ENCODE data around the gene WNT16. TPM values are rescaled to one million over a fixed set of nuclear protein-coding genes. Genes with fewer than 3 reads are reported as not detected.

WNT16 gene
- total RNA-seq, 1 donor from 2014 or later, result 0.49 TPM

GRCh38 chr7:121388950-121389349 lies 60.1 kb downstream of the WNT16 start:
- peaks cover 9% of the 10 kb centered on the region for H3K9me3 Mint-ChIP-seq
- peak overlapping the region; percentile 62 for H3K27ac Mint-ChIP-seq
- peaks cover 65% of the 10 kb centered on the region for H3K4me1 Mint-ChIP-seq
- H3K36me3 Mint-ChIP-seq, result peaks cover 17% of the 10 kb centered on the region
- TF ChIP-seq CTCF (IDR thresholded peaks at IDR 0.05; ENCODE audit: unreplicated experiment), result no peak
- no peak overlapping the region for H3K4me3 Mint-ChIP-seq
- H3K27me3 Mint-ChIP-seq (ENCODE audit: low read depth), result no peaks in the 10 kb centered on the region
- no peak for DNase-seq (ENCODE audit: low spot score in 2 of 2, unreplicated experiment in 2 of 2)

GRCh38 chr7:121390109-121390508 lies 61.3 kb downstream of the WNT16 start:
- H3K9me3 Mint-ChIP-seq, result peaks cover 9% of the 10 kb centered on the region
- H3K27ac Mint-ChIP-seq, result peak overlapping the region; percentile 30
- TF ChIP-seq CTCF (IDR thresholded peaks at IDR 0.05; ENCODE audit: unreplicated experiment), result no peak
- no peaks in the 10 kb centered on the region for H3K27me3 Mint-ChIP-seq (ENCODE audit: low read depth)
- peaks cover 63% of the 10 kb centered on the region for H3K4me1 Mint-ChIP-seq
- DNase-seq (ENCODE audit: low spot score in 2 of 2, unreplicated experiment in 2 of 2), result no peak
- no peak overlapping the region for H3K4me3 Mint-ChIP-seq
- peaks cover 18% of the 10 kb centered on the region for H3K36me3 Mint-ChIP-seq

DNA sequence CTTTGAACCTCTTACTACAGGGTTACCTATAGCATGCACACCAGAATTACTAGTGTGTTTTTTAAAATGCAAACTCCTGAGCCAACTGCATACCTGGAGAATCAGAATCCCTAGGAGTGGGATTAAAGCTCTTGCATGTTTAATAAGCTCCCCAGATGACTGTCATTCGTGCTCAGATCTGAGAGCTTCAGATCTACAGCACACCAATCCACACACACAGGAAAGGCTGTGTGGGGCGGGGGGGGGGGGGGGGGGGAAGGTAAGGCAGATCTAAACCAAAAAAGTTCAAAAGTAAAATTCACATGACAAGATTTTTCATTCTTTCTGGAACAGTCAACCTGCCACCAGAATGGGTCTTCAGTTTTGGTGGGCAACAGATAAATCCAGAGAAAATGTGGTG lies 61.8 kb downstream of the WNT16 start:
- H3K4me3 Mint-ChIP-seq, result no peak overlapping the region
- no peak for DNase-seq (ENCODE audit: low spot score in 2 of 2, unreplicated experiment in 2 of 2)
- H3K9me3 Mint-ChIP-seq, result peaks cover 9% of the 10 kb centered on the region
- TF ChIP-seq CTCF (IDR thresholded peaks at IDR 0.05; ENCODE audit: unreplicated experiment), result no peak
- no peak overlapping the region for H3K27ac Mint-ChIP-seq
- no peaks in the 10 kb centered on the region for H3K27me3 Mint-ChIP-seq (ENCODE audit: low read depth)
- peaks cover 18% of the 10 kb centered on the region for H3K36me3 Mint-ChIP-seq
- H3K4me1 Mint-ChIP-seq, result peaks cover 58% of the 10 kb centered on the region

Other genes with a start within 250 kb of the WNT16 start
- gene FAM3C, start 67.3 kb downstream of the WNT16 start, total RNA-seq, result 76.4 to 82.7 TPM (median 78.2 TPM) in 3 replicates

Data from mesothelial cell of epicardium (in vitro differentiated cells).